NCI-H146 treated with DMSO at 0.1 percent for 48 hours (cell line): ENCODE data around the gene PLPPR4.
"Not testable (repeated sequence)": the region's sequence is repeated elsewhere in the genome, so short reads cannot be mapped to it uniquely, and the experiment has no call there.

Experiments used
- DNase-seq: peaks from one replicate; lab custom pipeline; 2025; ENCODE audit not compliant: unreplicated experiment; lab: John Stamatoyannopoulos, UW

PLPPR4 gene

GRCh38 chr1:99266726-99267125 is 2.4 kb downstream of the PLPPR4 start:
- no peak for DNase-seq

DNA sequence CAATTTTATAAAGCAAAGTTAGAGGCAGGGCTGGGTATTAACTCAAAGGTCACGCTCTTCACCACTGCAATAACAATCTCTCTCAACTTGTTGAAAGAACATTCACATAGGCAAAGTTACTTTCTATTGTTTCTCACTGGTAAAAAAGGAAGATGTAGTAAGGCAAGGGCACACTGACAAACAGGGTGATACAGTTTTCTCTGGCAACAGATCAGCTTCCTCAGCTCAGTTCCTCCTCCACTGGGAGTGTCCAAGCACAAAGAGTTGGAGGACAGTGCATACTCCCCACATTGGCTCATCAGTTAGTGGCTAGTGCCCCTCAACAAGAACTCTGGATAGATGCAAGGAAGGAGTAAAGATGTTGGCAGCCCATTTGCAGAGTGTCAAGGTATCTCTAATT is 3.7 kb downstream of the PLPPR4 start:
- no peak for DNase-seq

- no peak for DNase-seq
Observed at GRCh38 chr1:99269321-99269720, 5.0 kb downstream of the PLPPR4 start.

DNA sequence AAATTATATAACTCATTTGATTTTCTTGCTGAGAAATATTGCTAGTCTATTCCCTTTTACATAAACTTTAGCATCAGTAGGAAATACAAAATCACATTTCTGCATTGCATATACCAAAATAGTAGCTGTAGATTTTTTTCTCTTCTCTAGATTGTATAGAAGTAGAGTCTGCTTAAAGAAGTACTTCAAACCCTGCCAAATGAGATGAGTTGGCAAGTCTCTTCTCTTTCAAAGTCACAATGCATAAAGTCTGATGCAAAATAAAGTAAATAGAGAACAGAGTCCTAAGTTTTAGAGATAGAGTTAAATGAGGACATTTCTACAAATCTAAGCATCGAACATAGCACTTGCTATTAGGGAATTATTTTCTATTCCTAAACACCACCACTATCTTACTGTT is 6.4 kb downstream of the PLPPR4 start:
- DNase-seq = no peak

DNA sequence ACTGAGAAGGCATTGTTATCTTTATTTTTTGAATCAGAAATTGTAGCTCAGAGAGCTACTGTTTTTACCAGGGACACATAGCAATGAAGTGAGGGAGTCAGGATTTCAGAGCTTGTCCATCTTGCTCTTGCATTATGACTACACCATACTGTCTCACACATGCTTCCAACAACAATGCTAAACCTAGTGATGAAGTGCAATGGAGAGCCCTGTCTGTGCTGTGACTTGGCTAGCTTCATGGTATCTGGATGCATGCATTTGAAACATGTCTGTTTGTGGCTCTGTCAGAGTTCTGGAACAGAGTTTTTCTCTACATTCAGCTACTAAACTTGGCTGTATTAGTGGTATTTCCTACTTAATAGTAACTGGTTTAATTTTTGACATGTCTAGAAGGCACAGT is 7.0 kb downstream of the PLPPR4 start:
- no peak for DNase-seq

DNA sequence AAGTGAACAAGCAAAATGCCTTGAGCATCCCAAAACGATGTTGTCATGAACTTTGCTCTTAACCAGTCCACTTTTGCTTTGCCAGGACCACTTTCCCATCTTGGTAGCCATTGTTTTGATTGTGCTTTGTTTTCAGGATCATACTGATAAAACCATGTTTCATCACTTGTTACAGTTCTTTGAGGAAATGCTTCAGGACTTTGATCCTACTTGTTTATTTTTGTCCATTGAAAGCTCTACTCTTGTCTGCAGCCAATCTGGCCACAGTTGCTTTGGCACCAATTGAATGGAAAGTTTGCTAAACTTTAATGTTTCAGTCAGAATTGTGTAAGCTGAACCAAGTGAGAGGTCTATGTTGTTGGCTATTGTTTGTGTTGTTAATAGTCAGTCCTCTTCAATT is 12.8 kb downstream of the PLPPR4 start:
- no peak for DNase-seq

DNA sequence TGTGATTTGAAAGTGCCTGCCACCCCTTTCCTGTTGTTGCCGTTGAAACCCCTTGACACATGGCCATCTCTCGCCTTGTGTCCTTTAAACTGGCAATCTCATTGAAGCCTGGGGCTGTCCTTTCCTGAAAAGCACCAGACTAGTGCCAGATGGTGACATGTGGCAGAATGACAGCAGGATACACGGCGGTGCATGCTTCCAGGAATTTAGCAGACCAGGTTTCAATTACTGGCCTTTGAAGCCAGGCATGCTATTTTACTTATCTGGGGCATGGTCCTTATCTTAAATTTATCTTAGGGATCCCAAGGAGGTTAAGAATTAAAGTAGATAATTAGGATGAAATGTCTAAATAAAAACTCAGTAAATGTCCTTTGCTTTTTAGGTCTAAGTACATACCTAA is 15.2 kb downstream of the PLPPR4 start:
- DNase-seq = no peak

DNA sequence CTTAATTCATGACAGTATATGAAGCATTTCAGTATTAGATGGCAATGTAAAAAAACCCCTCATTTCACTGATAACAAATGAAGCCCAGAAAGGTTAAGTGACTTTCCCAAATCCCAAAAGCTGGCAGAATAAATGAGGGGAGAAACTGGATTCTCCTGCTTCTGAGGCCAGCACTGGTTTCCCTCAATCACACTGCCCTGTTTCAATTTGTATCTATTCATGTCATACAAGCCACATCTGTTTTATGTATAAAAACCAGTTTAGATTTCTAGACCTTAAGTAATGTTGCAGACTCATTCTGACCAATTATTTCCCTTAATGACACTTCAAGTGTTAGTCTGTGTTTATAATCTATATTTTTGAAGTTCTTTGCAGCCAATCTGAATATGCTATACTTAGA is 16.8 kb downstream of the PLPPR4 start:
- DNase-seq = no peak

- DNase-seq = no peak
Observed at GRCh38 chr1:99282536-99282935, 18.2 kb downstream of the PLPPR4 start.

DNA sequence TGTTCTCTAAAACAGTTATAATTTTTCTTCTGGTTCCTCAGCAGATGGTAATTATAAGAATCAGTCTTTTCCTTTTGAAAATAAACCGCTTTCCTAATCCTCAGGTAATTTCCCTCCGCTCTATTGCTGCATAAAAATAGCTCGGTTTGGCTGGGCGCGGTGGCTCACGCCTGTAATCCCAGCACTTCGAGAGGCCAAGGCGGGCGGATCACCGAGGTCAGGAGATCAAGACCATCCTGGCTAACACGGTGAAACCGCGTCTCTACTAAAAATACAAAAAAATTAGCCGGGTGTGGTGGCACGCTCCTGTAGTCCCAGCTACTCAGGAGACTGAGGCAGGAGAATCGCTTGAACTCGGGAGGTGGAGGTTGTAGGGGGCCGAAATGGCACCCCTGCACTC is 19.2 kb downstream of the PLPPR4 start:
- not testable (repeated sequence) for DNase-seq

DNA sequence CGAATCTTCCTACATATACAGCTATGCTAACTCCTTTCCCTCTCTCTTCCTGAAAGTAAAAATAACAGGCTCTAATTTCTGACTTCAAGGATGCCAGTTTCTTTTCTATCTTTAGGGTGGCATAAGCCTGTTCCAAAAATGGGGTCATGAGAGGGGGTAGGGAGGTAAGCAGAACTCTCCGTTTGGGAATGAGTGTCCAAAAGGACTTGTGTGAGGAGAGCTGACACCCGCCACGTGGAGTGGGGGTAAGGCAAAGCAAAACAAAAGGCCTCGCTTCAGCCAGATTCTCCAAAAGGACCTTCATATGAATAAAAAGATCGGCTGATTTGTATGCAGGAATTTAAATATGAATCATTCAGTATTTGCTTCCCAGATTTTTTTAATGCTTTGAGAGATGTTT is 28.6 kb downstream of the PLPPR4 start:
- DNase-seq = no peak

DNA sequence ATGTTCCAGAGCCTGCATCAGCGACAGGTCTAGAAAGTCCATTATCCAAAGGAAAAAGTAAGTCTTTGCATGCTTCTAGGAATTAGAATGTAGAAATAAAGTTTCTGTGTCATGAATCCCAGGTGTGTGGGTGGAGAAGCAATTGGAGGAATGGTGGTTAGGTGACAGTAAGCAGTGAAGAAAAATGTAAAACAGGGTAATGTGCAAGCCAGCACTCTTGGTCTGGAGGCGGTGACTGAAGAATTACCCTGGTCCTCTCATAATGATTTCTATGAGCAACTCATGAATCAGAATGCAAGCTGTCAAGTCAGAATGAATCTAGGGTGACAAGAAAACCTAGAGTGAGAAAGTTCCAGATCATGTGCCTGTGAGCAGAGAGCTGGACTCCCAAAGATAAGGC is 33.6 kb downstream of the PLPPR4 start:
- DNase-seq = no peak

- no peak for DNase-seq
Observed at GRCh38 chr1:99304725-99305282, 40.5 kb downstream of the PLPPR4 start.

- no peak for DNase-seq
Observed at GRCh38 chr1:99305626-99306025, 41.3 kb downstream of the PLPPR4 start.

GRCh38 chr1:99306056-99306455 is 41.8 kb downstream of the PLPPR4 start:
- DNase-seq = no peak

- DNase-seq = no peak
Observed at GRCh38 chr1:99306644-99307043, 42.4 kb downstream of the PLPPR4 start.

- no peak for DNase-seq
Observed at GRCh38 chr1:99315305-99315704, 51.0 kb downstream of the PLPPR4 start.

DNA sequence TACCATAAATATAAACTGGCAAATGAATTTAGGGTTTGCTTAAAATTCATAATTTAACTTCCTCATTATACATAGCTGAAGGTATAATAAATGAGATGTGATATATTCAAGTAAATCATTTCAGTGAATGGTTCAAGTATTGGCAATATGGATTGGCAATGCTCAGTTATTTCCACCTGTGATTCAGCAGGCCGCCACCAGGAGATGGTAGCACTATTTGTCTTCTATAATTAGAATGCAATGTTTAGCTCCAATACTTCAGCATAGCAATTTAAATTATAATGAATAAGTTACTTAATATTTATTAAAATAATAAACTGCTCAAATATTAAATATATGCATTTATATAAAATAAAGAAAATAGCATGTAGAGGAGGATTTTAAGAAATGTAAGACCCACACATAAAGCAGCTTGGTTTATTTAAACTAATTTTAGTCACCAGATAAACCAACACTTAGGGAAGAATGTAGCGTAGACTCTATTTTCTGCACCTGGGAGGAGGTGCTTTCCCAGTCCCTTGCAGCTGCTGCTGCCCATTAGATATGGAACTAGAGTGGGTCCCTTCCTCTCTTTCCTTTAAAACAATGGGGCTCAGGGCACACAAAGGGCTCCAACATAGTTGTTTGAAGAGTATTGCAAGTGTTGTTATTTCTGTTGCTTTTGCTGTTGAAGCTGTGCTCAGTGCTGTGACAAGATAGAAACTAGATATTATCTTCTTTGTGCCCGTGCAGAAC is 62.1 kb downstream of the PLPPR4 start:
- no peak for DNase-seq

GRCh38 chr1:99327357-99327756 is 63.1 kb downstream of the PLPPR4 start:
- DNase-seq = no peak

GRCh38 chr1:99328171-99328570 is 63.9 kb downstream of the PLPPR4 start:
- DNase-seq = no peak

DNA sequence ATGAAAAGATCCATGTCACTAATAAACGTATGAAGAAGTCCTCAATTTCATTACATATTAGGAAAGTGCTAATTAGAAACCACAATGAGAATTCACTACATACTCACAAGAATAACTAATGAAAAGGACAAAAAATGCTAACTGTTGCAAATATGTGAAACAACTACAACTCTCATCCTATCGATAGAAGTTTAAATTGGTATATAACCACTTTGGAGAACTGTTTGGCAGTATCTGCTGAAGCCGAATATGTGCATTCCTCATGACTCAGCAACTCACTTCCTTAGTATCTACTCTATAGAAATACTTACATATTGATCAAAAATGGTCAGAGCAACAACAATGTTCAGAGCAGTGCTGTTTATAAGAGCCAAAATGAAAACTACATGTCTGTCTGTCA is 66.8 kb downstream of the PLPPR4 start:
- DNase-seq = no peak

DNA sequence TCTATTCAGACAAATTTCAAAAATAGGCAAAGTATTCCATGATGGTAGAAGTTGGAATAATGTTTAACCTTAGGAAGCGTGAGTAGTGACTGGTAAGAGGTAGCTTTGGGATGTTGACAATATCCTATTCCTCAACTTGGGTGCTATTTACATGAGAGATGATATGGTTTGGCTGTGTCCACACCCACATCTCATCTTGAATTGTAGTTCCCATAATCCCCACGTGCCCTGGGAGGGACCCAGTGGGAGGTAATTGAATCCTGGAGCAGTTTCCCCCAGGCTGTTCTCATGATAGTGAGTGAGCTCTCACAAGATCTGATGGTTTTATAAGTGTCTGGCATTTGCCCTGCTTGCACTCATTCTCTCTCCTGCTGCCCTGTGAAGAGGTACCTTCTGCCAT is 67.3 kb downstream of the PLPPR4 start:
- no peak for DNase-seq

- no peak for DNase-seq
Observed at GRCh38 chr1:99332561-99332960, 68.3 kb downstream of the PLPPR4 start.
